GDM1 (cell line): ENCODE data around the gene CCSER2.
"Not testable (repeated sequence)": the region's sequence is repeated elsewhere in the genome, so short reads cannot be mapped to it uniquely, and the experiment has no call there.

Experiments used
- DNase-seq: peaks from one replicate; lab custom pipeline; 2025; lab: John Stamatoyannopoulos, UW

The CCSER2 gene

GRCh38 chr10:84523526-84523925 lies 195.1 kb downstream of the CCSER2 start:
- no peak for DNase-seq

- no peak for DNase-seq
Measured at GRCh38 chr10:84524435-84524834, 196.0 kb downstream of the CCSER2 start.

- DNase-seq: peak; percentile 74
Measured at GRCh38 chr10:84525120-84525806, 196.9 kb downstream of the CCSER2 start.

- DNase-seq: not testable (repeated sequence)
Measured at GRCh38 chr10:84525807-84526182, 197.4 kb downstream of the CCSER2 start.

- DNase-seq: not testable (repeated sequence)
Measured at GRCh38 chr10:84527386-84527785, 199.0 kb downstream of the CCSER2 start.

- not testable (repeated sequence) for DNase-seq
Measured at GRCh38 chr10:84528526-84528925, 200.1 kb downstream of the CCSER2 start.

- DNase-seq: no peak
Measured at GRCh38 chr10:84530724-84531325, 202.4 kb downstream of the CCSER2 start.

GRCh38 chr10:84531396-84531795 lies 203.0 kb downstream of the CCSER2 start:
- DNase-seq: no peak

GRCh38 chr10:84534168-84534567 lies 205.8 kb downstream of the CCSER2 start:
- peak; percentile 36 for DNase-seq

GRCh38 chr10:84537447-84537931 lies 209.1 kb downstream of the CCSER2 start:
- peak; percentile 4 for DNase-seq

- DNase-seq: no peak
Measured at GRCh38 chr10:84538036-84538435, 209.6 kb downstream of the CCSER2 start.

- DNase-seq: no peak
Measured at GRCh38 chr10:84539216-84539615, 210.8 kb downstream of the CCSER2 start.

- no peak for DNase-seq
Measured at GRCh38 chr10:84540022-84540616, 211.7 kb downstream of the CCSER2 start.

- DNase-seq: peak; percentile 9
Measured at GRCh38 chr10:84540617-84541288, 212.4 kb downstream of the CCSER2 start.

- DNase-seq: no peak
Measured at GRCh38 chr10:84541289-84541637, 212.9 kb downstream of the CCSER2 start.

GRCh38 chr10:84542522-84543490 lies 214.4 kb downstream of the CCSER2 start:
- no peak for DNase-seq

- no peak for DNase-seq
Measured at GRCh38 chr10:84543948-84544347, 215.6 kb downstream of the CCSER2 start.

GRCh38 chr10:84545651-84546050 lies 217.3 kb downstream of the CCSER2 start:
- no peak for DNase-seq

- DNase-seq: no peak
Measured at GRCh38 chr10:84546609-84547008, 218.2 kb downstream of the CCSER2 start.

GRCh38 chr10:84547616-84548015 lies 219.2 kb downstream of the CCSER2 start:
- DNase-seq: no peak

GRCh38 chr10:84548869-84549268 lies 220.5 kb downstream of the CCSER2 start:
- DNase-seq: no peak
